LNCAP (cell line): Measurements from ENCODE around the gene RABGEF1.

ENCODE experiments used
- CTCF ChIP-seq: fragments of 450-650 bp; IDR thresholded peaks from 2 replicates; pipeline ENCODE4 v1.5.1; 2017; ENCODE audit warnings: mild to moderate bottlenecking

The RABGEF1 gene

GRCh38 chr7:66756889-66757288 is 16.4 kb downstream of the RABGEF1 start:
- no peak for TF ChIP-seq CTCF

GRCh38 chr7:66757939-66758338 is 17.4 kb downstream of the RABGEF1 start:
- TF ChIP-seq CTCF = no peak

- TF ChIP-seq CTCF = no peak
These were observed 18.6 kb downstream of the RABGEF1 start for GRCh38 chr7:66758950-66759628.

- TF ChIP-seq CTCF = no peak
These were observed 25.5 kb downstream of the RABGEF1 start for GRCh38 chr7:66766041-66766440.

- no peak for TF ChIP-seq CTCF
These were observed 28.6 kb downstream of the RABGEF1 start for GRCh38 chr7:66768865-66769832.

GRCh38 chr7:66769833-66770512 is 29.4 kb downstream of the RABGEF1 start:
- no peak for TF ChIP-seq CTCF

GRCh38 chr7:66771795-66772194 is 31.3 kb downstream of the RABGEF1 start:
- no peak for TF ChIP-seq CTCF
